HCEC 1CT (cell line): ENCODE data around the gene MFSD12.

ENCODE experiments used
- DNase-seq: peaks from one replicate; pipeline ENCODE4 v3.0.0-alpha.2; 2017

The MFSD12 gene

DNA sequence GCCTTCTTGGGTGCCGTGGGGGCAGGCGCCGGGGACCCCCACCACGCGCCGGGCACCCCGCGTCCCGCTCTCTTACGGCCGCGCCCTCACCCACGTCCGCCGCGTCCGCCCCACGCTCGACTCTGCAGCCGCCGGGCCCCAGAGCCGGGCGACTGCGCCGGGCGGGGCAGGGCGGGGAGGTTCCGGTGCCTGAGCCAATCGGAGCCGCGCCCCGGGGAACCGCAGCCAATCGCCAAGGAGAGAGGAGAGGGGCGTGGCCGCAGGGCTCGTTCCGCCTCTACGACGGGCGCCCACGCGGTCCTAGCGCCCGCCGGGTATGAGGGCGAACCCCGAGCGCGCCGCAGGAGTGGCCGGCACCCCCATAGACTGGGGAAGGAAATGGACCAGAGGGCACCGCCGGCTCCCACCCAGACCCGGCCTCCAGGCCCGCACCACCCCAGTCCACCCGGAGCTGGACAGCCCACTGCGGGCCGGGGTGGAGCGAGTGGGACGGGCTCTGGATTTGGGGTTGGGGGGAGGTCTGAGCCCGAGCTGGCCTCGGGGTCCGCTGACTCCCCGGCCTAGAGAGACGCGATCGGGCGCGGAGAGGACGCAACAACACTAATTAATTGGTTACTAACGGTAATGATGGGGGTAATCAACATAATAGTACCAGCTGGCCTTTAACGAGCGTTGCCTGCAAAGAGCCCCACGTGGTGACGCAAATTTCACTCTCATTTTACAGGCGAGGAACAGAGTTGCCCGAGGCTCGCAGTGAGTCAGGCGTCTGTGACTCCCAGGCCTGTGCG lies at the start of gene MFSD12:
Gene MFSD12 (minus strand): TSS at position 126 of the 788 bp plus-strand sequence. CDS start 183 bp downstream, outside the sequence.
- DNase-seq: peak; percentile 93

DNA sequence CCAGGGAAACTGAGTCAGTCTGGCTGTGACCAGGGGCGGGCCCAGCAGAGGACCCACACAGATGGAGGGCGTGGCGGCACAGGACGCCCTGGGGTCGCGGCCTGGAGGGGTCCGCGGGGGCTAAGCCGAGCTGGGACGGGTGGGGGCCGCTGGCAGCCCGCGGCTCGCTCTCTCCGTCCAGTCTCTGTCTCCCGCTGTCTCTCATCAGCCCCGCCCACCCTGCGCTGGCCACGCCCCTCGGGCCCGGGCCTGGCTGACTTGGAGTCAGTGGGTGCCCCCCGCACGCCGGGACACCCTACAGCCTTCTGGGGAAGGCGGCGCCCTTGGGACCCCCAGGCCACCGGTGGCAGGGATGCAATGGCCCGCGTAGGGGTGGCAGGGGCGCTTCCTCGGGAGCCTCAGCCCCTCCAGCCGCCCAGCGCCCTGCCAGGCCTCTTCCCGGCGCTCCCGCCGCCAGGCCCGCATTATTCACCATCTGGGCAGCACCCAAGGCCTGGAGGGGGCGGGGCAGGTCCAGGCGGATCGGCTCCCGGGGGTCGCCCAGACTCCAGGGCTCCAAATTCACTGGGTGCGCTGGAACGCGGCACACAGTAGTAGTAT lies 49.4 kb upstream of the MFSD12 start, which contains the start of gene TBXA2R:
Gene TBXA2R (minus strand): TSS at position 186 of the 600 bp plus-strand sequence. CDS start 6,241 bp downstream, outside the sequence.
- DNase-seq: peak; percentile 58

DNA sequence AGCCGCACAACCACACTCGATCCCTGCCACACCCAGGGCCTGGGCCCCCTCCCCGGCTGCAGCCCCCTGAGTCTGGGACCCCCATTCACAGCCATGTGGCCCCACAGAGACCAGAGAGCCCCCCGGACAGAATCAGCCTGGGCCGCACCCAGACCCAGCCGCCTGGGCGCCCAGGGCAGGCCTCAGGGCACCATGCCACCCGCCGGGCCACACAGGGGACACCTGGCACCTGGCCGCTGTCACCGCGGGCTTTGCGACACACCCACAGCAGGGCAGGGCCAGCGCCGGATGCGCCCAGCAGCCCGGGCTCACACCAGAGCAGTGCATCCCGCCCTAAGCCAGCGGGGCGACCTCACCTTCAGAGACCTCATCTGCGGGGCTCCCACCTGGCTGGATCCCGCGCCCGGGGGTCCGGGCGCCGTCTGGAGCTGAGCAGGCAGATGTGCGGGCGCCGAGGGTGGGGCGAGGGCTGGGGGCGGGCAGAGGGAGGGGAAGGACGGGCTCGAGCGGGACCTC lies 48.8 kb upstream of the MFSD12 start:
- no peak for DNase-seq

DNA sequence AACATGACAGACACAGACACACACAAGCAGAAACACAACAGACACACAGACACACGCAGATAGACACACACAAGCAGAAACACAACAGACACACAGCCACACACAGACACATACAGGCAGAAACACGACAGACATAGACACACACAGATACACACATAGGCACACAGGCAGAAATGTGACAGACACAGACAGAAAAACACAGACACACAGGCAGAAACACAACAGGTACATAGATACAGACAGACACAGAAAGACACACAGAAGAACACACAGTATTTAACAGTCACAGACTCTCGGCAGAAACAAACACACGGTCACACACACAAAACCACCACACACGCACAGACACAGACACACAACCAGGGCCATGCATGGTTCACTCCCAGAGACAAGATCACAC lies 48.4 kb upstream of the MFSD12 start:
- DNase-seq: no peak

DNA sequence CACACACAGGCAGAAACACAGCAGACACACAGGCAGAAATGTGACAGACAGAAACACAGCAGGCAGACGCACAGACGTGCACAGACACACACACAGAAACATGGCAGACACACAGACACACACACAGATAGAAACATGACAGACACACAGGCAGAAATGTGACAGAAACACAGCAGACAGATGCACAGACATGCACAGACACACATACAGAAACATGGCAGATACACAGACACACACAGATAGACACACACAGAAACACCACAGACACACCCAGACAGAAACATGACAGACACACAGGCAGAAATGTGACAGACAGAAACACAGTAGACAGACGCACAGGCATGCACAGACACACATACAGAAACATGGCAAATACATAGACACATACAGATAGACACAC lies 48.0 kb upstream of the MFSD12 start:
- no peak for DNase-seq

DNA sequence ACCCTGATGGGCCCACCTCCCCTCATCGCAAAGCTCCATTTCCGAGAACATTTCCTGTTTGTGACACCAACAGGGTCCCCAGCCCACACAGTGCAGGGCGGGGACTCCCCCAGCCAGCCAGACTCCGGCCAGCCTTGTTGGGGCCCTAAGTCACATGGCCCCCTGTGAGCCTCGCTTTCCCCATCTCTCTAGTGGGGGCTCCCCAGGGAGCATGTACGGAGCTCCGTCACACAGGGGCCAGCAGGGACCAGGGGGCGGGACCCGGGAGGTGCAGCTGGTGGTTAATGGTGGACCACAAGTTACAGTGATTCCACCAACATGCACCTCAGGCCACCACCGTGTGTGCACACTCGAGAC lies 47.6 kb upstream of the MFSD12 start:
- DNase-seq: no peak

DNA sequence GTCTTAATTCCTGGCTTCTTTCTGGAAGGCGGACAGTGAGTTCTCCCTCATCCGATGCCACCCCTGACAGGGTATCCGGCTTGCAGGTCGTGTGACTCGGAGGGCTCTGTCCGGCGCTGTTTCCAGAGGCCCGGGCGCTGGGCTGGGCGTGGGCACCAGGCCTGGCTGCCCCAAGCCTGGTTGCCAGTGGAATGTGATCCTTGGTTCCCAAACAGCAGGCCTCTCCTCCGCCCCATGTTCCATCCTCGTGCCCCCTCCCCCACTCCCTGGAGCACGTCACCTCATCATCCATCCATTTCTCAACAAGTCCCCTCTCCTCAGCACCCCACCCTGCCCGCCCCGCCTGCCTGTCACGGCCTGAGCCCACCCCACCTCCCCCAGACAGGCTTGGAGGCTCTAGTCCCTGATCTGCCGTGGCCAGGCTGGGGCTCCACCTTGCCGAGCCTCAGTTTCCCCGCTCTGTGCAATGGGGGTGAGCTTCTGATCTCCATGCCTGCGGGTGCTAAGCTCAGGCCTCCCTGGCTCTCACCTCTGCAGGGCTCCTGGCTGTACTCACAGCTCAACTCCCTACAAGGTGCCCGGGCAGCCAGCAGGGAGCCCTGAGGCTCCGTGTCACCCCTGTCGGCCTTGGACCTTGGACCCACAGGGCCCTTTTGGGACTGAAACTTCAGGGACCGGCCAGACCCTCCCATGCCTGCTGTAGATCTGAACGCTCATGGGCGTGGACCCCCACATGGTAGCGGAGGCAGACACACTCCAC lies 47.0 kb upstream of the MFSD12 start:
- DNase-seq: no peak

DNA sequence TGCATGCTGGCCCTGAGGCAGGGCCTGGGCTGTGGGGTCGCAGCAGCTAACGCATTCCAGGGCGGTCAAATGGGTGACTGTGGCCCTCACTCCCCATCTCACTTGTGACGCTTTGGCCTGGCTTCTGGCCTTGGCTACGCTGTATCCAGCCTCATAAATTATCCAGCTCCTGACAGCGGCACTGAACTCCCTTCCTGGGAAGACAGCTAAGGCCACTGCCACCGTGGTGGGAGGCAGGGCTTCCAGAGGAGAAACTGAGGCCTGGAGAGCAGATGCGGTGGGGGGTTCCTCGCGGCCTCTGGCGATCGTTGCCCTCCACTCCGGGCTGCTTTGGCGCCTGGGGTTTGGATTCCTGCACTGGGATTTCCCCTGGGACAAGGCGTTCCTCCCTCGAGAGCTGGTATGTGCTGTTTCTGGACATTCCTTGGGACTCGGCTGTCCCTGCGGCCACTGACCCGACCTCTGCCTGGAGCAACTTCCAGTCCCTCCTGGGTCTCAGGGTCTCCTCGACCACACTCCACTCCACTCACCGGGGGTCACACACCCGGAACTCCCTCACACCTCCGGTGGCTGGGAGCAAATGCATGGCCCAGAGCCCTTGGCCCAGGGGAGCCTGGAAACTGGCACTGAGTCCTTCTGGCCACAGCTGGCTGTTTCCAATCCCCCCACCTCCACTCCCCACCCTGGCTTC lies 45.9 kb upstream of the MFSD12 start:
- no peak for DNase-seq

DNA sequence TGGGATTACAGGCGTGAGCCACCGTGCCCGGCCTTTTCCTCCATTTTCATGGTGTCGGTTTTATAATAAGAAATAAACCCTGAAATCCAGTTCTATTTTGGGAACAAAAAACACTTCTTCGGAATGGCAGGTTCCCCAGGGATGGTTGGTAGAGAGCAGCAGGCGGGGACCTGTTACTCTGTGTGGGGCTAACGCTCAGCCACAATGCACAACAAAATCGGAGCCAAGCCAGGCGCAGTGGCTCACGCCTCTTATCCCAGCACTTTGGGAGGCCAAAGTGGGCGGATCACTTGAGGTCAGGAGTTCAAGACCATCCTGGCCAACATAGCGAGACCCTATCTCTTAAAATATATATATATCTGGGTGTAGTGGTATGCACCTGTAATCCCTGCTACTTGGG lies 43.6 kb upstream of the MFSD12 start:
- no peak for DNase-seq

DNA sequence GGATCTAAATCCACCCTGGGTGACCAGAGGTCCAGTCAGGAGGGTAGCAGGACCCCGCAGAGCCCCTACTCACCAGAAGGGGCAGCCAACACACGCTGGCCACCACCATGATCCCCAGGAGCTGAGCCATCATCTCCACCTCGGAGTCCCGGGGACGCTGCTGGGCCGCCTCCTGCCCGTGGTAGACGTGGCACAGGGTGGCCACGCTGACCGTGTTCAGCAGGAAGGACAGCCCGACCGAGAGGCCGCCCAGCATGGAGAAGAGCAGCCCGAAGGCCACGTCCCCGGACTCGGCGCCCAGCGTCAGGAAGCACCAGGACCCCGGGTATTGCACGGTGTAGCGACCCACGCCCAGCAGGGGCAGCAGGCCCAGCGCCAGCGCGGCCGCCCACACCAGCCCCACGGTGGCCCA lies 42.4 kb upstream of the MFSD12 start:
- DNase-seq: no peak

DNA sequence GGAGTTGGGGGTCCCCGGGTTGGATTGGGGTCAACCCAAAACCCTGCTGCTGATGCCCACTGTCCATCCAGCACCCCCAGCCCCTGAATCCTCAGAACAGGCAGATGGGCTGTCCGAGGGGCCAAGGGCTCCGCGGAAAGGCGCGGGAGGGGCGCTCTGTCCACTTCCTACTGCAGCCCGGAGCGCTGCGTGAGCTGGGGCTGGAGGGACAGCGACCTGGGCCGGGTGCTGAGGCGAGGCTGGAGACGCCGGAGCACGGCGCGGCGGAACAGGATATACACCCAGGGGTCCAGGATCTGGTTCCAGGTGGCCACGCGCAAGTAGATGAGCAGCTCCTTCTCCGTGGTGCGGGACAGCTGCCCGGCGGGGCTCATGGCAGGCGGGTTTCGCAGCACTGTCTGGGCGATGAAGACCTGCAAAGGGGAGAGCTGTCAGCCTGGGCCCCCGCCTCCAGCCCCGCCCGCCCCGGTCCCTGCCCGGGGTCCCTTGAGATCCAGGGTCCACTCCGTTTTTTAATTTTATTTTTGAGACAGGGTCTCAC lies 38.2 kb upstream of the MFSD12 start:
- DNase-seq: no peak

DNA sequence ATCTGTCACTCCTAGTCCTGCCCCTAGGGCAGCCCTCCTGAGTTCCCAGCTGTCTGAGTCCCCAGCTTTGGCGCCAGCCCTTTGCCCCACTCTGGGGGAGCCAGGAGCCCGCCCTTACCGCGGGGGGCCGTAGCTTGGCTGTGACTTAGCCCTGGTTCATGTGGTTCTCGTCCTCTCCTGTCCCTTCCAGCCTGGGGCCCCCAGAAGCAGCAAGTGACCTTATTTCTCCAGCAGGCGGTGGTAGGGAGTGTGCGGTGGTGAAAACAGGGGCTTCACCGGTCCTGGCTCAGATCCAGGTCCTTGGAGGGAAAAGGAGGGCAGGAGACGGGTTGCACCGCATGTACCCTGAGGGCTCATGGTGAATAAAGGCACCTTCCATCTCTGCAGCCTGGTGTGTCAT lies 35.8 kb upstream of the MFSD12 start:
- DNase-seq: no peak

DNA sequence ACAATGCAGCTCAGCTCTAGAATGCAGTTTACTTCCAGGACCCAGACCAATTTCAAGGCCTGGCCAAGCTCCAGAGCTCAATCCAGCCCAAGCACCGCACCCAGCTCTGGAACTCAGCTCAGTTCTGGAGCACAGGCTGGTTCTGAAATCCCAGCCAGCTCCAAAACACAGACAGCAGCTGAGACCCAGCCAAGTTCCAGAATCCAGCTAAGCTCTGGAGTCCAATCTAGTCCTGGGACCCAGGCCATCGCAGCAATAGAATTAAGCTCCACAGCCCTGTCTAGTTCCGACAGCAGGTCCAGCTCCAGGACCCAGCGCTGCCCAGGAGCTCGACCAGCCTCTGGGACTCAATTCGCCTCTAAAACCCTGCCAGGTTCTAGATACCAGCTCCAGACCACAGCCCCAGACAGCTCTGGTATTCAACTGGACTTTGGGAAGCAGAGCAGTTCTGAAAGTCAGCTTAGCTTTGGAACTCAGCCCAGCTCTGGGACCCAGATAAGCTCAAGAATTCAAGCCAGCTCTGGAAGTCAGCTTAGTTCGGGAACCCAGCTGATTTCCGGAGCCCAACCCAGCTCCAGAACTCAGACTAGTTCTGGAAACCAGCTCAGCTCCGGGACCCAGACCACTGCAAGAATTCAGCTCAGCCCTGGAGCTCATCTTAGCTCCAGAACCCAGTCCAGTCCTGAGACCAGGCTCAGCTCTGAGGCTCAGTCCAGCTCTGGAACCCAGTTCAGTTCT lies 34.7 kb upstream of the MFSD12 start:
- no peak for DNase-seq

DNA sequence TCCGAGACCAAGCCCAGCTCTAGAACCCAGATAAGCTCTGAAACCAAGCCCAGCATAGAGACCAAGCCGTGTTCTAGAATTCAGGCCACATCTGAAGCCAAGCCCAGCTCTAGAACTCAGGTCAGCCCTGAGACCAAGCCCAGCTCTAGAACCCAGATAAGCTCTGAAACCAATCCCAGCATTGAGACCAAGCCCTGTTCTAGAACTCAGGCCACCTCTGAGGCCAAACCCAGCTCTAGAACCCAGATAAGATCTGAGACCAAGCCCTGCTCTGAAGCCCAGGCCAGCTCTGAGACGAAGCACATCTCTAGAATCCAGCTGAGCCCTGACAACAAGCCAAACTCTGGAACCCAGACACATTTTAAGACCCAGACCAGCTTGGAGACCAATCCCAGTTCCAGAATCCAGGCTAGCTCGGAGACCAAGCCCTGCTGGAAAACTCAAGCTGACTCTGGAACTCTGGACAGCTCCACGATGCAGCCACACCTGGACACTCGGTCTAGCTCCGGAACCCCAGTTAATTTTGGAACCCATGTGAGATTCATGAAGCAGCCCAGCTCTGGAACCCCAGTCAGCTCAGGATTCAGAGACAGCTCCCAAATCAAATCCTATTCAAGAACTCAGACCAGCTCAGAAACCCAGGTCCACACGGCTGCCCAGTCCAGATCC lies 33.7 kb upstream of the MFSD12 start:
- DNase-seq: no peak

DNA sequence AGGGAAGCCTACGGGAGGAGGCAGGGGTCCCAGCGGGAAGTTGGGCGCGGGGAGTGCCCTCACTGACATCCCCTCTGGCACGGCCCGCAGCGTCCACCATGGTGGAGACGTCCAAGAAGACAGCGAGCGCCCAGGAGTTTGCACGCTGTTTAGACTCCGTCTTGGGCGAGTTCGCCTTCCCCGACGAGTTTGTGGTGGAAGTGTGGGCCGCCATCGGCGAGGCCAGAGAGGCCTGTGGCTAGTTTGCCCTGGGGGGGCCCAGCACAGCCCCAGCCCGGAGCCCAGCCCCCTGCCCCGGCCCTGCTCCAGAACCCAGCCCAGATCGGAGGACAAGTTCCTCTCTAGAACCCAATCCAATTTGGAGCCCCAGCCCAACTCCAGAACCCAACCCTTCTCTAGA lies 32.6 kb upstream of the MFSD12 start:
- DNase-seq: no peak

DNA sequence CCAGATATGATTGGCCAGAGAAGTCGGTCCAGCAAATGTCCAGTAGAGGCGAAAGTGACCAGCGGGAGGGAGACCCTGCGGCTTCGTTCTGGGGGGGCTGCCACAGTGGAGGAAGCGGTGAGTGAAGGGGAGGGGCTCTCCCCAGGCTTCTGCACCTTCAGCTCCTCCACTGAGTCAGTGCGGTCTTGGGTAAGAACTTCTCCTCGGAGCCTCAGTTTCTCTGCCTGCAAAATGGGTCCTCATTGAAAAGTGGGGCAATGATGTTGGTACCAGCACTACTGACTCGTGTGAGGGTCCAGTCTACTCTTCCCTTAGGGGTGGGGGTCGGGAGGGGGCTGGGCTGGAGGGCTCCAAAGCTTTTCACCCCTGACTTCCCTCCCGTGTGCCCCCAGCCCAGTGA lies 32.1 kb upstream of the MFSD12 start:
- DNase-seq: no peak

DNA sequence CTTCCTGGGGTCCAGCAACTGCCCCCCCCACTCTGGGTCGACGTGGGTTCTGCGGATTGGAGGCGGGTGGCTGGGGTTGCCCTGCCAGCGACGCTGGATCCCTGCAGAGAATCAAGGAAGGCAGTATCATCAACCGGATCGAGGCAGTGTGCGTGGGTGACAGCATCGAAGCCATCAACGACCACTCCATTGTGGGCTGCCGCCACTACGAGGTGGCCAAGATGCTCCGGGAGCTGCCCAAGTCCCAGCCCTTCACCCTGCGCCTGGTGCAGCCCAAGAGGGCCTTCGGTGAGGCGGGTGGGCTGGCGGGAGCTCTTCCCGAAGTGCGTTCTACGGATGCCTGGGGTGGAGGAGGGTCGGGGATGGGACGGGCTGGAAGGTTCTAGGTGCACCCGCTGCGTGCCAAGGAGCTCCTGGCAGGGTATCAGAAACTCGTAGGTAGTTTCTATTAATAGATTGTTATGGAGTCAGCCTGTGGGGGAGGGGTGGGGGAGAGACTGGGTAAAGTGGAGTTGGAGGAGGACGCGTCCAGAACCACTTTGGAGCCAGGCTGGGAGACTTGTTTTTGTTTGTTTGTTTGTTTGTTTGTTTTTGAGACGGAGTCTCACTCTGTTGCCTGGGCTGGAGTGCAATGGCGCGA lies 29.4 kb upstream of the MFSD12 start:
- no peak for DNase-seq

DNA sequence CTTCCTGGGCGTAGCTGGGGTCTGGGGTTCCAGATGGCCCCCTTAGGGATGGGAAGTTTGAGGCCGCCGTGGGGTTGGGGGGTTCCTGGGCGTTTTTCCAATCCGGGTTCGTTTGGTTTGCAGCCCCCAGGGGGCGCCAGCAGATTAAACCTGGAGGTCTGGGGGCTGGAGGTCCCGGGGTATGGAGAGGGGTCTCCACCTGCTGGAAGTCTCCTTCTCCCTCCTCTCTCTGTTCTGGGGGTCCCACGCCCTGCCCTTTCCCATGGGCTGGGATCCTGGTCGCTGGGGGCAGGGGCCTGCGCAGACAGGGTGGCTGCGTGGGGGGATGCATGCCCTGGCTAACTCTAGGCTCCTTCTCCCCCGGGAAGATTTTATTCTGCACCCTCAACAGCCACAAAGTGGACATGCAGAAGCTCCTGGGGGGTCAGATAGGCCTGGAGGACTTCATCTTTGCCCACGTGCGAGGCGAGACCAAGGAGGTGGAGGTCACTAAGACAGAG lies 28.8 kb upstream of the MFSD12 start:
- DNase-seq: no peak

DNA sequence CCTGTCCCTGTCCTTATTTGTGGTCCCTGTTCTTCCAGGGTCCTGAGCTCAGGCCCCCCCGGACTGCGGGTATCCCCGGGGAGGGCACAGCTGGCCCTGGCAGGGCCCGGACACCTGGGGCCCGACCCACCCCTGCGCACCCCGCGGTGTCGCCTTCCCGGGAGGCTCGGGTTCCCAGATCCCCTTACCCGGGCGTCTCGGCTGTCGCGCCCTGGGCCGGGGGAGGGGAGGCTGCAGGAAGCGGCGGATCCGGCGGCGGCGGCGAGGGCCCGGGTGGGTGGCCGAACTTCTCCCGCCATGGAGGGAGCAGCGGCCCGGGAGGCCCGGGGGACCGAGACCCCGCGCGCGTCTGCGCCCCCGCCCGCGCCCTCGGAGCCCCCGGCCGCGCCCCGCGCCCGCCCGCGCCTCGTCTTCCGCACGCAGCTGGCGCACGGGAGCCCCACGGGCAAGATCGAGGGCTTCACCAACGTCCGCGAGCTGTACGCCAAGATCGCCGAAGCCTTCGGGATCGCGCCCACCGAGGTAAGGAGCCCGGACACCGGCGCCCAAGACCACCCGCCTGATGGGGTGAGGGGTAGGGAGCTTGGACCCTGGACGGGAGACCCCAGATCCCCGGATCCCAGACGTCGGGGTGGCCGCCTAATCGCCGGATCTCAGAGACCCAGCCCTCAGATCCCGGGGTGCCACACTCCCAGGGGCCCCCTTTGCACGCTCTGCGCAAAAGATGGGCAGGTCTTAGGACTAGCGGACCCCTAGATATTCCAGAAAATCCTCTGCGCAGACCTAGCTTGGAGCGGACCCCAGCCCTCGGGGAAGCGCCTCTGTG lies 28.1 kb upstream of the MFSD12 start, which contains the start of gene GIPC3:
Gene GIPC3 (plus strand): TSS at position 178 of the 826 bp plus-strand sequence. CDS start 120 bp downstream, at position 298.
- no peak for DNase-seq
